Measurements from ENCODE around the gene DDA1.

DDA1 gene

DNA sequence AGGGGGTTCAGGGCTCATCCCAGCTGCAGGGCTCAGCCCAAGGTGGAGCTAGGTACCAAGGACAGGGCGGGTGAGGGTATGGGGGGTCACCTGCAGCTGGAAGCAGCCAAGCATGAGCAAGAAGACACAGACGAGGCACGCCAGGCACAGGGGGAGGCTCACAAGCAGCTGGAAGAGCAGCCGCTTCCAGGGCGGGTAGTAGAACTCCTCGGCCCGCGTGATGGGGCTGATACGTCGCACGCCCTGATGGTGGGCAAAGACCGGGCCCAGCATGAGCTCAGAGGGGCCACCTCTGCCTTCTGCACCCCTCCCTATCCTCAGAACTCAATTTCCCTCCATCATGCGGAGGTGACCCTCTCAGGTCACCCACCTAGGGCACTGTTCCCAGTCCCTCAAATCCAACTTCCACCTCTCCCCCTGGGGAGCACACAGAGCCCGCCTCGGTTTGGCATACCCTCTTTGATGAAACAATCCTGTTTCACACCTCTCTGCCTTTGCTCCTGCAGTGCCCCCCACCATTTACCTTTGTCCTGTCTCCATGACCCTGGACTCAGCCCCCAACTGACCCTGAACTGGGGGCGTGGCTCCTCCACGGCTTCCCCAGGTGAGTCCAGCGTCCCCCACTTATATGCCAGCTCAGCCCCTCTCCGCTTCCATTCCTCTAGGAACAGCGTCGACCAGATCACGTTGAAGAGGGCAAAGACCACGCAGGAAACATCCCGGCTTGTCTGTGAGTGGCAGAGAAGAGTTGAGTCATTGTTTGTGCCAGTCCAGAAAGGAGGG is 21.1 kb downstream of the DDA1 start:
- no peak for DNase-seq

DNA sequence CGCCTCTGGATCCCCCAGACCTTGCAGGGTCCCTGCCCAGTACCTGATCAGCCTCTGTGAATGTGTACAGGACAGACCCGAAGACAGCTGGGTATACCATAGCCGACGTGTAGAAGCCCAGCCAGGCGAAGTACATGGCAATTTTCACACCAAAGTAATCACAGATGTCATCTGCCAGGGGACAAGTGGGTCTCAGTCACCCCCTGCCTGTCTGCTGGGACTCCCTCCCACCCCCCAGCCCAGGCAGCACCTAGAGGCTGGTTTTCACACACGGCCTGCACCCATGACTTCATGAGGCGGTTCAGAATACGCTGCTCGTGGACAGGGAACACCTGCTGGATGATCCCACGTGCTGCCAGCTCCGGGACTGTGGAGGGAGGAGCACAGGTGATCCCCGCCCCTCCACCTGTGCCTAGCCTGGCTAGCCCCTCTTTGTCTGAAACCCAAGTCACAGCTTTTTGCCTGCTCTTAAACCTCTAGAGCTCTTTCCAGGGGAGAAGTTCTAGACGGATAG is 21.7 kb downstream of the DDA1 start:
- DNase-seq, result no peak

DNA sequence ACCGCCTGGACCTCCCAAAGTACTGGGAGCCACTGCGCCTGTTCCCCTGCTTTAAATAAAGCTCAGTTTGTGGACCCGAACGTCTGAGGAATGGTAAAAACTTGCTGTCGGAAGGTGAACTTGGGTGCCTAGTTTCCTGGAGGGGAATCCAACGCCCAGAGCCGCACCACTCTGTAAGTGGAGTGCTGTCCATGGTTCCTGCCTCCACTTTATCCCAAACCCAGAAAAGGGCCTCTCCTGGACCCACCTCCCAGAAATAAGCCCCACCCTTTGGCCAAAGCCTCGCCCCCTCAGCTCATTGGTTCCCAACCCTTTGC is 23.0 kb downstream of the DDA1 start:
- no peak for DNase-seq

DNA sequence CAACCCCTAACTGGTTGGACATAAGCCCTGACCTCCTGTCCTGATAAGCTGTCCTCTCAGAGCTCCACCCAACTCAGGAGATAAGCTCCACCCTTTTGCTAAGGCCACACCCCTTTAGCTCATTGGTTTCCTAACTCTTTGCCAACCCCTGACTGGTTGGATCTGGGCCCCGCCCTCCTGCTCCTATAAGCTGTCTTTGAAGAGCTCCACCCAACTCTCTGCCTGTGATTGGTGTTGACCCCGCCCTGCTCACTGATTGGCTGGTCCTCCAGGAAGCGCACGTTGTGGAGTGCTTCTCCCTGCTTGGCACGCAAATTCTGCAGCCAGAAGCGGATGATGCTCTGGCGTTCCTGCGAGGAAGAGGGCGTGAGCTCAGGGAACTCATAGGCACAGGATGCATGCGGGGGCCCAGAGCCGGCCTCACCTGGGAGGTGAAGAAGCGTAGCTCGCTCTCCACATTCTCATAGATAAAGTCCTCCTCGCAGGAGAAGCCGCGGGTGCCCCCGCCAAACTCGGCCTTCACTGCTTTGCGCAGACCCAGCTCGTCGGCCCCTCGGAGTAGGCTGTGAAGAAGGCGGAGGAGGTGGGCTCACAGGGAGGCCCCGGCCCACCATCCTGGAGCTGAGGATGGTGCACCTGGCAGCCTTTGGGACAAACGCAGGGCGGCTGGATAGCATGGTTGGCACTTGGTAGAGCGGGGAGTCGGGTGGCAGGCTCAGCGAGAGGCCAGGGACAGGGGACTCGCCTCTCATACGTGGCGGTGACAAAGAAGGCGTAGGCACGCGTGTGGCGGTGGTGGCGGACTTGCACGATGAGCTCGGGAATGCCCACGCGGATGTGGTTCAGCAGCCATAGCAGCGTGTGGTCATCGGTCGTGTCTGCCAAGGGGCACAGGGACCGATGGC is 23.6 kb downstream of the DDA1 start:
- peak in 1 of 2 donors; percentile 13 for DNase-seq

DNA sequence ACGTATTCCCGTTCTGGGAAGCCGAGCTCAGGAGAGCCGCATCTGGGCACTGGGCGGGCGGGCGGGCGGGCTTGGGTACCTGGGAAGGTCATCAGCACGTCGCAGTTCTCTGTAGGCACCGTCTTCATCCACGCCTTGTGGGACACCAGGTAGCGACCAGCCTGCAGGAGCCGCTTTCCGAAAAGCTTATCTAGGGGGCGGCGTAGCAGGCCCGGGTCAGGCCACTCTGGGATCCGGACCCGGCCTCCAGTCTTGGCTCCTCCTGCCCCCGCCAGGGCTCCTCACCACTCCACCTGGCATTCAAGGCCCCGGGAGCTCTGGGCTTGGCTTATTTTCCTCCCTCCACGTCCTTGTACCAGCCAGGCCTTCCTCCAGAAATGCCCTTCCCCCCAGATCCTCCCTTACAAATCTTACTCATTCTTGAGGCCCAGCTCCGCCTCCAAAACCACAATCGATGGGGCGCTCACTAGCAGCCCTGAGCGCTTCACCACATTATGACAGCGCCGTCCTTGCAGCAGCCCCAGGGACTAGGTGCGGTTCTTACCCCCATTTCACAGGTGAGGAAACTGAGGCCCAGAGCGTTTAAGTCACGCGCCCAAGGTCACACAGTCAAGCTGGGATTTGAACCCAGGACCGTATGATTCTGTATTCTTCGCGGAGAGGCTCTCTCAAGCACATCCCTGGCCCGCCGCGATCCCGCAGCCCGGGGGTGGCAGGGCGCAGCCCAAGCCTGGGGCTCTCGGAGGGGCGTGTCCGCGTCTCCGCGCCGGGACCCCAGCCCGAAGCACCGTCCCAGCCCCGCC is 24.4 kb downstream of the DDA1 start:
- no peak for DNase-seq

DNA sequence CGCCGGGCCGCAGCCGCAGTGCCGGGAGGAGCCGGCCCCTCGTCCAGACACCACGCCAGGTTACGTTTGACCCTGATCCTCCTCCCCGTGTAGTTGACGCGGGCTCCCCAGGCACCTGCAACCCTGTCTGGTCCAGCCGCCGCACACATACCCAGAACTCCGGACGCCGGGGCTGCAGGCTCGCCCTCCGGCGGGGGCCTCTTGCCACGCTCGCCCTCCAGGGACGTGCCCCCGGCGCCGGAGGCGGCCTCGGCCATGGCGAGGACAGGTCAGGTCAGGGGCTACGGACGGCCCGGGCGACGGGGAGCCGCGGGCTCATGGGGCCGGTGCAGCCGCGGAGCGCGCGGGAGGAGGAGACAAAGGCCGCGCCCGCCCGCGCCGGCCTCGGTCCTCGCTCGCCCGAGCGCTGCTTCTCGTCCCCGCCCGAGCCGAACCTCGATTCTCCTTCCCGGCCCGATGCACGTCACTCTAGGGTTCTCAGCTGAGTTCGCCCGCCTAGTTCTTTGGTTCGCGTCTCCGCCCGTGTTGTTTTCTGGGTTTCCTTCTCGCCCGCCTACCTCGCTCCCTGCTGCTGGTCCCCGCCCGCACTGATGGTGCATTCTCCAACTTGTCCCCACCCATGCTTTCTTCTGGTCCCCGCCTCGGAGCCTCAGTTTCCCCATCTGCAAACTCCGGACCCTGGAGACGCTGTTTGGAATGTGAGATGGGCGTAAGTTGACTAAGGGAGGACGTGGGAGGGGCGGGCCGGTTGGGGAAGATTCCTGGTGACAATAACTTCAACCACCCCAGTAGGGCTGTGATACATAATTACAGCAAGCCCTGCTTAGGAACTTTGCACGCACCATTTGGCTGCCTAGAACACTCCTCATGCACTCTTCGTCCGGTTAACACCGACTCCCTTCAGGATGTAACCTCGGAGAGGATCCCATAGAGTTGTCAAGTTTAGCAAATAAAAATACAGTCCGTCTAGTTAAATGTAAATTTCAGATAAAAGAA is 25.3 kb downstream of the DDA1 start, which contains the start of gene ANO8:
TSS of gene ANO8 (minus strand) at position 442 of the 996 bp plus-strand sequence. CDS start at position 257, 185 bp downstream.
- DNase-seq, result peak; percentile 91 to 96

DNA sequence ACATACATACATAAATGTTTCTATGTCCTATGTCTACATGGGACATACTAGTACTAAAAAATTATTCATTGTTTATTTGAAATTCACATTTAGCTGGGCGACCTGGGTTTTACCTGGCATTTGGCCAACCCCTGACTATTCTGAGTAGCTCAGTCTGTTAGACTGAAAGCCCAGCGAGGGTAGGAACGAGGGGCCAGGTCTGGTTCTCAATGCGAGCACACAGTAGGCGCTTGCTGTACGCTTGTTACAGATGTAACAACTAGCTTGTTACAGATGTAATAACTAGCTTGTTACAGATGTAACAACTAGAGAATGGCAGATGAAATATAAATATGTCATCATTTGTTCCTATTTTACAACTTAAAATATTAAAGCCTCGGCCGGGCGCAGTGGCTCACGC is 26.2 kb downstream of the DDA1 start:
- no peak for DNase-seq

DNA sequence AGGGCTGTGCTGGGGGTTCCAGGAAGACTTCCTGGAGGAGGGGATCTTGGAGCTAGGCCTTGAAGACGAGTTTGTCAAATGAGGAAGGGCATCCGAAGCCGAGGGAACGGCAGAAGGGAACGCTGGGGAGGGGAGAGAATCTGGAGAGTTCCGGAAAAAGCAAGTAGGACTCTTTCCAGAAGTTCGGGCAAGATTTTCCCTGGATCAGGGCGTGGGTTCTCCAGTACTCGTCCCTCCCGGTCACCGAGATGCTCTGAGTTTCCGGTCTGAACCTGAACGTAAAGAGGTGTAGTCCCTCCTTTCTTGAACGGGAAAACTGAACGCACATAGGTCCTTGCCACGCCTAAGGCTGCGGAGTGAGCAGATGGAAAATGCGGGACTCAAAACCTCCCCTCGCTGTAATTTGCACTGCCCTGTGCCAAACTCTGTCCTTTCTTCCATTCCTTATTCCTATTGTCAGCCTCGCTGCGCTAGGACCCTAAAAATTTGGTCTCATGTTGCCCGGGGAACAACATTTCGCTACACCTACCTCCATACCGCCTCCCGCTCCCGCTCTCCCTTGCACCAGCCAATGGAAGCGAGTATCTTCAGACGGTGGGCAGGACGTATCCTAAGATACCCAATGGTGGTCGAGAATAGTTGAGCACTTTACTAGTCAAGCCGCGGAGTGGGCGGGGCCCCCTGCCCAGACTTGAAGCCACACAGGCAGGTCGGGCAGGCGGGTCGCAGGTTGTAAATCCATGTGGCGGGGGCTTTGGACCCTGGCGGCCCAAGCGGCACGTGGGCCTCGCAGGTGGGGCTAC is 27.7 kb downstream of the DDA1 start, which contains the start of gene GTPBP3:
TSS of gene GTPBP3 (plus strand) at position 682 of the 803 bp plus-strand sequence. CDS start at position 741, 59 bp downstream.
- peak; percentile 94 to 99 for DNase-seq

DNA sequence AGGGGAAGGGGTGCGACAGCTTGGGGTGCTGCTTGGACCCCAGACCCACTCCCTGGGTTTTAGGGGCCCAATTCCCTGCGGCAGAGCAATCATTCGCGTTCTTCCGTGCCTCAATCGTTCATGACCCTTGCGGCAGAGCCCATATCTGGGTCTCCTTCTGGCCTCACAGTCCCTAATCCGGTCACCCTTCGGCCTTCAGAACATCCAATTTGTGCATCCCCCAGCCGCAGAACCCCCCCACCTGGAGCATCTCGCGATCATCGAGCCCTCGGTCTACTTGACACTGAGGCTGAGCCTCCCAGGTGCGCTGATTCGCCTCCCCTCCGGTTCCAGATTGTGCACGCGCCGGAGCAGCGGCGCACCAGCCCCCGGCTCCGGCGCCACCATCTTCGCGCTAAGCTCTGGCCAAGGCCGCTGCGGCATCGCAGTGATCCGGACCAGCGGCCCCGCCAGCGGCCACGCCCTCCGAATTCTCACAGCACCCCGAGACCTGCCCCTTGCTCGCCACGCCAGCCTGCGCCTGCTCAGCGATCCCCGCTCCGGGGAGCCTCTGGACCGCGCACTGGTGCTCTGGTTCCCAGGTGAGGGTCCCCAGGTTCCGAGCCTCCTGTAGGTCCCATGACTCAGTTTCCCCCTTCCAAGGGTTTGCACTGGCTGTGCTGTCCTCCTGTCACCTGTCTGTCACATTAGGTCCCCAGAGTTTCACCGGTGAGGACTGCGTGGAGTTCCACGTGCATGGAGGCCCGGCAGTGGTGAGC is 28.5 kb downstream of the DDA1 start:
- no peak for DNase-seq

DNA sequence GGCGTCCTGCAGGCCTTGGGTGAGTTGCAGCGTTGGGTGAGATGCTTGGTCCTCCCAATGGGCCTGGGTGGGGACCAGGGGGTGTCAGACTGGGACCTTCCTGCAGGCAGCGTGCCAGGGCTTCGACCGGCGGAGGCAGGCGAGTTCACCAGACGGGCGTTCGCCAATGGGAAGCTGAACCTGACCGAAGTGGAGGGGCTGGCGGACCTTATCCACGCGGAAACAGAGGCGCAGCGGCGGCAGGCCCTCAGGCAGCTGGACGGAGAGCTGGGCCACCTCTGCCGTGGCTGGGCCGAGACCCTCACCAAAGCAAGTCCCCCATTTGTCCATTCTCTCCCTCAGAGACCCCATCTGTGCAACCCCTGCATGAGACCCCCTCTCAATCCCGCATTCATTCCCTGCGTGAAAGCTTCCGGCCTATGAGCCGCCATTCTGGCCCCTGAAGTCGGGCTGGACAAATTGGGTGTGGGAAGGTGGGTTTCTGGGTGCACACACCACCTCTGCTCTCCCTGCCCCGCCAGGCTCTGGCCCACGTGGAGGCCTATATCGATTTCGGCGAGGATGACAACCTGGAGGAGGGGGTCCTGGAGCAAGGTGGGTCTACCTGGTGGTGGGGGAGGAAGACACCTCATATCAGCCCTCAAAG is 29.2 kb downstream of the DDA1 start:
- no peak for DNase-seq

DNA sequence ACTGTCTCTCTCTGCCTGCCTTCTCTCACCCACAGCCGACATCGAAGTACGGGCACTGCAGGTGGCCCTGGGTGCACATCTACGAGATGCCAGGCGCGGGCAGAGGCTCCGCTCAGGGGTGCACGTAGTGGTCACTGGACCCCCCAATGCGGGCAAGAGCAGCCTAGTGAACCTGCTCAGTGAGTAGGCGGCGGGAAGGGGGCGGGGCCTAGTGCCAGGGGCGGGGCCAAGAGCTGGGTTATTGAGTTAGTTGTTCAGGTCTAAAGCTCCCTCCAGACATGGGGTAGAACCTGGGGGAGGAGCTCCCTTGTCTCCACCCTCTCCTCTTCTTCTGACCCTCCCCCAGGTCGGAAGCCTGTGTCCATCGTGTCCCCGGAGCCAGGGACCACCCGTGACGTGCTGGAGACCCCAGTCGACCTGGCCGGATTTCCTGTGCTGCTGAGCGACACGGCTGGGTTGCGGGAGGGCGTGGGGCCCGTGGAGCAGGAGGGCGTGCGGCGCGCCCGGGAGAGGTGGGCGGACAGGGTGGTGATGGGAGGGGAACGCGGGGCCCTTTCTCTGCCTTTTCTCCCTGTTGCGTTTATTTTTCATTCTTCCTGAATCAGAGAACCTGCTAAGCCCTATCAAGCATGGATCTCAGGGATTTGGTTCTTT is 29.9 kb downstream of the DDA1 start:
- no peak for DNase-seq

DNA sequence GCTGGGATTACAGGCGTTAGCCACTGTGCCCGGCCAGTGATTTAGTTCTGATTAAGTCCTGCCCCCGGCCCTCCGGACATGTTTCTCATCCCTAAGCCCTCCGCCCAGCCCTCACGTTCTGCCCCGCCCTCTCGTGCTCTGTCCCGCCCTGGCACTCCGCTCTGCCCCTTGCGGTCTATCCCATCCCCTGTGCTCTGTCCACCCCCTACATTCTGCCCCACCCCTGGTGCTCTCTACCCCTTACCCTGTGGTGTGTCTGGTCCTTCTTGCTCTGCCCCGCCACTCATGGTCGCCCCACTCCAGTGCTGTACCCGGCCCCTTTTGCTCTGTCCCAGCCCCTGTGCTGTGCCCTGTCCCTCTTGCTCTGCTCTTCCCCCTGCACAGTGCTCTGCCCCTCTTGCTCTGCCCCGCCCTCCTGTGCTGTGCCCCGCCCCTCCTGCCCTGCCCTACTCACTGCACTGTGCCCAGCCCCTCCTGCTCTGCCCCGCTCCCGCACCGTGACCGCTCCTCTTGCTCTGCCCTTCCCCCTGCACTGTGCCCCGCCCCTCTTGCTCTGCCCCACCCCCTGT is 31.0 kb downstream of the DDA1 start:
- no peak for DNase-seq

DNA sequence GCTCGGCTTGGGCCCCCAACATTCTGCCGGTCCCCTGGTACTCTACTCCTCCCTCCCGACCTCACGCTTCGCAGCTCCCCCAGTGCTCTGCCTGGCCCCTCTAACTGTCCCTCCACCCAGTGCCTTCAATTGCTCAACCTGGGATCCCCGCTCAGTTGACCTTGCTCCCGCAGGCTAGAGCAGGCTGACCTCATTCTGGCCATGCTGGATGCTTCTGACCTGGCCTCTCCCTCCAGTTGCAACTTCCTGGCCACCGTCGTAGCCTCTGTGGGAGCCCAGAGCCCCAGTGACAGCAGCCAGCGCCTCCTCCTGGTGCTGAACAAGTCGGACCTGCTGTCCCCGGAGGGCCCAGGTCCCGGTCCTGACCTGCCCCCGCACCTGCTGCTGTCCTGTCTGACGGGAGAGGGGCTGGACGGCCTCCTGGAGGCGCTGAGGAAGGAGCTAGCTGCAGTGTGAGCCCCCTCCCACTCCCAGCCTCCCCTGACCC is 31.6 kb downstream of the DDA1 start:
- DNase-seq, result no peak

DNA sequence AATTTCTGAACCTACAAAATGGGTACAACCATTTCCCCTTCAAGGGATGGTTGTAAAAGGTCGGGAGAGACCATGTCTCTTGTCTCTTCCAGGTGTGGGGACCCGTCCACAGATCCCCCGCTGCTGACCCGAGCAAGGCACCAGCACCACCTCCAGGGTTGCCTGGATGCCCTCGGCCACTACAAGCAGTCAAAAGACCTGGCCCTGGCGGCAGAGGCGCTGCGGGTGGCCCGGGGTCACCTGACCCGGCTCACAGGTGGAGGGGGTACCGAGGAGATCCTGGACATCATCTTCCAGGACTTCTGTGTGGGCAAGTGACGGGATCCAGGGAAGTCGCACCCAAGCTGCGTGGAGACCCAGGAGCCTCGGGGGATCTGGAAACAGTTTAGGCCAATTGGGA is 32.0 kb downstream of the DDA1 start:
- no peak for DNase-seq

DNA sequence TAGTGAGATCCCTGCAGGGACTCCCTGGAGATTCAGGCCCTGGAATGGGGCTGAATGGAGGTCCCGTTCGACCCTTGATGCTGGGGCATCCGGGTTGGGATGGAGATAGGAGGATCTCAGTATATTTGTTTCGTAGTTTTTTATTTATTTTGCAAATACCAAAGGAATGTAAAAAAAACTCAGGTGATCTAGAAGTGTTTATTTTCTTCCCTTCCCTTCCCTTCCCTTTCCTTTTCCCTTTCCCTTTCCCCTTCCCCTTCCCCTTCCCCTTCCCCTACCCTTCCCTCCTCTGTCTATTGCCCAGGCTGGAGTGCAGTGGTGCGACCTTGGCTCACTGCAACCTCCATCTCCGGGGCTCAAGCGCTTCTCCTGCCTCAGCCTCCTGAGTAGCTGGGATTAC is 32.5 kb downstream of the DDA1 start:
- DNase-seq, result no peak

DNA sequence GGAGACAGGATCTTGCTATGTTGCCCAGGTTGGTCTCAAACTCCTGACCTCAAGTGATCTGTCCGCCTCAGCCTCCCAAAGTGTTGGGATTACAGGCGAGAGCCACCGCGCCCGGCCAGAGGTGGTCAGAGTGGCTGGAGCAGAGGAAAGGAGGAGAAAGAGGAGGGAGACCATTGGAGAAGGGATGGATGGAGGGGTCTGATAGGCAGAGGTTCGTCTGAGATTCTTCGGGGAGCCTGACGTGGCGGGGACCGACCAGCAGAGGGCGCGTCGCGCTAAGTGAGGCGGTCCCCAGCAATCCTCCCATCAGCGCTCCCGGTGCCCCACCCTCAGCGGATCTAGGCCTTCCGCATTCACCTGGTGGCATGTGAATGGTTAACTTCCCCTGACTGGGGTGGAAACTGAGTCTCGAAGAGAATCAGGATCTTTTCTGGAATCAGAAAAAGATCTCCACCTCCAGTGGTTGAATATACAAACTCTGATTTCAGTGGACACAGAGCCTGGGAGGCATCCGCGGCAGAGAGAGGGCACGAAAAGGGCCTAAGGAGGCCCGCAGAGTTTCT is 36.8 kb downstream of the DDA1 start:
- DNase-seq, result peak; percentile 16 to 64

DNA sequence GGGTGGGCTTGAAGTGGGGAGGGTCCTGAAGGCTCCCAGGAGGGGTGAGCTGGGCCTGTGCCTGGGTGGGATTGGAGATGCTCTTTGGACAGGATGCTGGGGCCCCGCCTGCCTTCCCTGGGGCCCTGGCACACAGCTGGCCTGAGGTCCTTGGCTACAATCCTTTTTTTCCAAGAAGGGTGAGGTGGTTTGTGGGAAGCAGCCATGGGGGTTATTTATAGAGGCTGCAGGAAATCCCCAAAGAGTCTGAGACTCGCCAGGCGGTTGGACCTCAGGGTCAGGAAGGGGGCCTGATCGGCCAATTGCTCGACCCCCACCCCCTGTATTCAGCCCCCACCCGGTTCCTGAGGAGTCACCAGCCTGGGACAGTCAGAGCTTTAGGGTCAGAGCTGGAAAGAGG is 38.0 kb downstream of the DDA1 start:
- no peak for DNase-seq

DNA sequence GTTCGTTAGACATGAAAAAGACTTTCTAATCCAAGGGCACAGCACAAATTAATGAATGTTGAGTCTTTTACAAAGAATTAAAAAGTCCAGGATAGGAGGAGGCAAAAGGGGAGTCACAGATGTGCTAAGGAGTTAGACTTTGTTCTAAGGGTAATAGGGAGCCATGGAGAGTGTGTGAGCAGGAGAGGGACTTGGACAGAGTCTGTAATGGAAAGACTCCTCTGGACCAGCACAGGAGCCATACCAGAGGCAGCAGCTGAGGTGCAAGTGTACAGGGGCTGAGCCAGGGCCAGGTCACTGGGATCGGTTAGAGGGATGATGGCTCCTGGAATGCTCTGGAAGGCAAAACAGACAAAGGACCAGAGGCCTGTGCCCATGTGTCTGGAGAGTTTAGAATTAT is 38.5 kb downstream of the DDA1 start:
- DNase-seq, result no peak

Data from hippocampal formation (tissue), 2 donors.